Liver (tissue), 9 donors: ENCODE data around the gene P2RY8. TPM values are rescaled to one million over a fixed set of nuclear protein-coding genes. Genes with fewer than 3 reads are reported as not detected.

Experiments
- DNase-seq: peaks from one replicate; pipeline ENCODE4 v3.0.0-alpha.2; 2017; ENCODE audit warnings: low spot score
- H3K27ac ChIP-seq, 2 donors: one replicate each; pipeline ENCODE4 v1.7.0; 2013; ENCODE audit warnings: inconsistent platforms in 2 of 2, low read length in 2 of 2, control low read depth in 1 of 2, low read depth in 1 of 2, mild to moderate bottlenecking in 1 of 2
- H3K27me3 ChIP-seq, 4 donors: one replicate each; pipeline versions ENCODE4 v1.6.1 to v1.7.0; 2013; ENCODE audit warnings: low read length in 3 of 4, inconsistent platforms in 1 of 4, mild to moderate bottlenecking in 1 of 4, moderate library complexity in 1 of 4; ENCODE audit not compliant: control insufficient read depth in 4 of 4, insufficient read depth in 4 of 4
- H3K36me3 ChIP-seq, 4 donors: one replicate each; pipeline versions ENCODE4 v1.6.1 to v1.7.0; 2013; ENCODE audit warnings: low read length in 3 of 4, mild to moderate bottlenecking in 3 of 4, low read depth in 1 of 4, moderate library complexity in 1 of 4; ENCODE audit not compliant: control insufficient read depth in 4 of 4, insufficient read depth in 3 of 4
- H3K4me1 ChIP-seq, 4 donors: one replicate each; pipeline versions ENCODE4 v1.6.1 to v1.7.0; 2013; ENCODE audit warnings: low read length in 3 of 4, mild to moderate bottlenecking in 3 of 4, moderate library complexity in 1 of 4; ENCODE audit not compliant: control insufficient read depth in 4 of 4, insufficient read depth in 4 of 4
- H3K4me3 ChIP-seq, 3 donors: one replicate each; pipeline versions ENCODE4 v1.6.1 to v1.7.0; 2013; ENCODE audit warnings: low read length in 3 of 3, control low read depth in 1 of 3, low read depth in 1 of 3, mild to moderate bottlenecking in 1 of 3
- H3K9ac ChIP-seq, 2 donors: one replicate each; pipeline ENCODE4 v1.7.0; 2013; ENCODE audit warnings: low read length in 2 of 2, mild to moderate bottlenecking in 2 of 2, moderate library complexity in 2 of 2, control low read depth in 1 of 2, low read depth in 1 of 2
- H3K9me3 ChIP-seq, 4 donors: one replicate each; pipeline versions ENCODE4 v1.6.1 to v1.7.0; 2013; ENCODE audit warnings: low read length in 3 of 4; ENCODE audit not compliant: control insufficient read depth in 4 of 4
- EGR1 ChIP-seq, 2 donors: IDR thresholded peaks; 2 replicates each; pipeline ENCODE4 v1.6.1; 2016 to 2018; ENCODE audit warnings: antibody characterized with exemption in 2 of 2, low read depth in 2 of 2
- NR2F2 ChIP-seq: IDR thresholded peaks from 2 replicates; pipeline ENCODE4 v1.6.1; 2016; ENCODE audit warnings: antibody characterized with exemption
- RAD21 ChIP-seq, 2 donors: IDR thresholded peaks; 2 replicates each; pipeline ENCODE4 v1.6.1; 2016; ENCODE audit warnings: antibody characterized with exemption in 2 of 2, mild to moderate bottlenecking in 2 of 2
- RXRA ChIP-seq, 2 donors: IDR thresholded peaks; 2 replicates each; pipeline ENCODE4 v1.6.1; 2017 to 2018; ENCODE audit warnings: antibody characterized with exemption in 2 of 2, mild to moderate bottlenecking in 1 of 2
- TAF1 ChIP-seq: conservative IDR thresholded peaks from 2 replicates; pipeline ENCODE4 v1.6.1; 2016; ENCODE audit warnings: antibody characterized with exemption, mild to moderate bottlenecking
- YY1 ChIP-seq: IDR thresholded peaks from 2 replicates; pipeline ENCODE4 v1.6.1; 2016; ENCODE audit warnings: antibody characterized with exemption, mild to moderate bottlenecking
- WGBS: extraction: QIAGEN DNeasy Blood & Tissue Kit; methylation state at CpG from one replicate; pipeline ENCODE4 v1.1.7; 2013; 5-methylcytosine and 5-hydroxymethylcytosine counted together
- polyA plus RNA-seq, 2 donors: library from polyadenylated mRNA; stranded (reverse) in 1 of 2; unstranded in 1 of 2; fragments of 200-250 nt in 1 of 2; fragments of >200 nt in 1 of 2; fragmentation: Nextera tagmentation in 1 of 2; extraction: Ambion mirVana in 1 of 2; gene quantifications; one replicate each; pipeline versions ENCODE4 v1.2.1 to v1.2.3, GENCODE V29; 2013 to 2015
- total RNA-seq, 2 donors: library from RNA; depleted of rRNA; stranded (reverse); fragments of >200 nt; gene quantifications; one replicate each; pipeline ENCODE4 v1.2.3, GENCODE V29; 2014
- TF ChIP-seq, protein P1 (sequence below): IDR thresholded peaks from 2 replicates; pipeline ENCODE4 v1.6.1; 2016; ENCODE audit warnings: antibody characterized with exemption
- TF ChIP-seq, protein P2 (sequence below): fragments of 150-350 bp; IDR thresholded peaks from 2 replicates; pipeline ENCODE4 v1.5.1; 2017; ENCODE audit warnings: improper control_type of control experiment, low read depth, low read length; ENCODE audit not compliant: missing input control
- TF ChIP-seq, protein P3 (sequence below): IDR thresholded peaks from 2 replicates; pipeline ENCODE4 v1.6.1; 2016; ENCODE audit warnings: antibody characterized with exemption, mild to moderate bottlenecking
- TF ChIP-seq, protein P4 (sequence below): IDR thresholded peaks from 2 replicates; pipeline ENCODE4 v1.6.1; 2016; ENCODE audit warnings: antibody characterized with exemption
- donor health status: healthy.
- donor health status: healthy.
- donor health status: healthy.
- donor health status: healthy.
- donor health status: healthy.

The P2RY8 gene
- total and polyA plus RNA-seq, 4 donors, result 0.24 to 4.4 (median 0.59) TPM

- TF ChIP-seq, protein P1, sequence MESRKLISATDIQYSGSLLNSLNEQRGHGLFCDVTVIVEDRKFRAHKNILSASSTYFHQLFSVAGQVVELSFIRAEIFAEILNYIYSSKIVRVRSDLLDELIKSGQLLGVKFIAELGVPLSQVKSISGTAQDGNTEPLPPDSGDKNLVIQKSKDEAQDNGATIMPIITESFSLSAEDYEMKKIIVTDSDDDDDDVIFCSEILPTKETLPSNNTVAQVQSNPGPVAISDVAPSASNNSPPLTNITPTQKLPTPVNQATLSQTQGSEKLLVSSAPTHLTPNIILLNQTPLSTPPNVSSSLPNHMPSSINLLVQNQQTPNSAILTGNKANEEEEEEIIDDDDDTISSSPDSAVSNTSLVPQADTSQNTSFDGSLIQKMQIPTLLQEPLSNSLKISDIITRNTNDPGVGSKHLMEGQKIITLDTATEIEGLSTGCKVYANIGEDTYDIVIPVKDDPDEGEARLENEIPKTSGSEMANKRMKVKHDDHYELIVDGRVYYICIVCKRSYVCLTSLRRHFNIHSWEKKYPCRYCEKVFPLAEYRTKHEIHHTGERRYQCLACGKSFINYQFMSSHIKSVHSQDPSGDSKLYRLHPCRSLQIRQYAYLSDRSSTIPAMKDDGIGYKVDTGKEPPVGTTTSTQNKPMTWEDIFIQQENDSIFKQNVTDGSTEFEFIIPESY, result no peak
- TF ChIP-seq EGR1 (IDR thresholded peaks at IDR 0.05; ENCODE audit: low read depth in 2 of 2), result no peak
- TF ChIP-seq, protein P2, sequence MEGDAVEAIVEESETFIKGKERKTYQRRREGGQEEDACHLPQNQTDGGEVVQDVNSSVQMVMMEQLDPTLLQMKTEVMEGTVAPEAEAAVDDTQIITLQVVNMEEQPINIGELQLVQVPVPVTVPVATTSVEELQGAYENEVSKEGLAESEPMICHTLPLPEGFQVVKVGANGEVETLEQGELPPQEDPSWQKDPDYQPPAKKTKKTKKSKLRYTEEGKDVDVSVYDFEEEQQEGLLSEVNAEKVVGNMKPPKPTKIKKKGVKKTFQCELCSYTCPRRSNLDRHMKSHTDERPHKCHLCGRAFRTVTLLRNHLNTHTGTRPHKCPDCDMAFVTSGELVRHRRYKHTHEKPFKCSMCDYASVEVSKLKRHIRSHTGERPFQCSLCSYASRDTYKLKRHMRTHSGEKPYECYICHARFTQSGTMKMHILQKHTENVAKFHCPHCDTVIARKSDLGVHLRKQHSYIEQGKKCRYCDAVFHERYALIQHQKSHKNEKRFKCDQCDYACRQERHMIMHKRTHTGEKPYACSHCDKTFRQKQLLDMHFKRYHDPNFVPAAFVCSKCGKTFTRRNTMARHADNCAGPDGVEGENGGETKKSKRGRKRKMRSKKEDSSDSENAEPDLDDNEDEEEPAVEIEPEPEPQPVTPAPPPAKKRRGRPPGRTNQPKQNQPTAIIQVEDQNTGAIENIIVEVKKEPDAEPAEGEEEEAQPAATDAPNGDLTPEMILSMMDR, result no peak
- no peak for TF ChIP-seq YY1
- no peak for TF ChIP-seq RXRA (IDR thresholded peaks at IDR 0.05)
Measured at GRCh38 chrX:1462110-1462509, 74.9 kb downstream of the P2RY8 start (continued).

DNA sequence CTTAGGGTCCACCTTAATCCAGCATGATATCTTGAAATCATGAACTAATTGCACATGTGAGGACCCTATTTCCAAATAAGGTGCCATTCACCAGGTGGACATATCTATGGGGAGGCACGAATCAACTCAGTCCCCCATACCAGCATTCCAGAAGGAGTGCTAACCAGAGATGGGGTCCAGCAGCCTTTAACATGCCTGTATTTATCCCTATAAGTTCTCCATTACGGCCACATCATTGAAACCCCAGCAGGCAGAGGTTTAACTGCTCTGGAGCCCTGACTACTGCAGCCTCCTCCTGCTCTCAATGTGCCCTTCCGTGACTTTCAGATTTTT lies 81.1 kb downstream of the P2RY8 start:
- Histone ChIP-seq H3K27me3 (no peaks in the 10 kb centered on the region), H3K4me1 (peaks cover 0 to 17% (median 8%) of the 10 kb centered on the region in 4 donors), H3K9ac (no peak overlapping the region), H3K27ac (no peak overlapping the region), H3K36me3 (no peaks in the 10 kb centered on the region), H3K4me3 (no peak overlapping the region), H3K9me3 (no peaks in the 10 kb centered on the region)
- DNase-seq, result no peak
- WGBS, result 81% methylated on average over 3 of the region's 3 CpGs
- no peak for TF ChIP-seq NR2F2

- no peak overlapping the region for H3K9ac ChIP-seq
- 4% methylated on average over 45 of the region's 45 CpGs for WGBS
- peak overlapping the region in 2 of 3 donors; percentile 48 to 75 for H3K4me3 ChIP-seq
- H3K27me3 ChIP-seq, result no peaks in the 10 kb centered on the region
- no peaks in the 10 kb centered on the region for H3K9me3 ChIP-seq
- peak; percentile 90 for DNase-seq
- H3K27ac ChIP-seq, result peak overlapping the region; percentile 94
- H3K4me1 ChIP-seq, result peaks cover 0 to 17% (median 8%) of the 10 kb centered on the region in 4 donors
- H3K36me3 ChIP-seq, result no peaks in the 10 kb centered on the region
- TF ChIP-seq, protein P3, sequence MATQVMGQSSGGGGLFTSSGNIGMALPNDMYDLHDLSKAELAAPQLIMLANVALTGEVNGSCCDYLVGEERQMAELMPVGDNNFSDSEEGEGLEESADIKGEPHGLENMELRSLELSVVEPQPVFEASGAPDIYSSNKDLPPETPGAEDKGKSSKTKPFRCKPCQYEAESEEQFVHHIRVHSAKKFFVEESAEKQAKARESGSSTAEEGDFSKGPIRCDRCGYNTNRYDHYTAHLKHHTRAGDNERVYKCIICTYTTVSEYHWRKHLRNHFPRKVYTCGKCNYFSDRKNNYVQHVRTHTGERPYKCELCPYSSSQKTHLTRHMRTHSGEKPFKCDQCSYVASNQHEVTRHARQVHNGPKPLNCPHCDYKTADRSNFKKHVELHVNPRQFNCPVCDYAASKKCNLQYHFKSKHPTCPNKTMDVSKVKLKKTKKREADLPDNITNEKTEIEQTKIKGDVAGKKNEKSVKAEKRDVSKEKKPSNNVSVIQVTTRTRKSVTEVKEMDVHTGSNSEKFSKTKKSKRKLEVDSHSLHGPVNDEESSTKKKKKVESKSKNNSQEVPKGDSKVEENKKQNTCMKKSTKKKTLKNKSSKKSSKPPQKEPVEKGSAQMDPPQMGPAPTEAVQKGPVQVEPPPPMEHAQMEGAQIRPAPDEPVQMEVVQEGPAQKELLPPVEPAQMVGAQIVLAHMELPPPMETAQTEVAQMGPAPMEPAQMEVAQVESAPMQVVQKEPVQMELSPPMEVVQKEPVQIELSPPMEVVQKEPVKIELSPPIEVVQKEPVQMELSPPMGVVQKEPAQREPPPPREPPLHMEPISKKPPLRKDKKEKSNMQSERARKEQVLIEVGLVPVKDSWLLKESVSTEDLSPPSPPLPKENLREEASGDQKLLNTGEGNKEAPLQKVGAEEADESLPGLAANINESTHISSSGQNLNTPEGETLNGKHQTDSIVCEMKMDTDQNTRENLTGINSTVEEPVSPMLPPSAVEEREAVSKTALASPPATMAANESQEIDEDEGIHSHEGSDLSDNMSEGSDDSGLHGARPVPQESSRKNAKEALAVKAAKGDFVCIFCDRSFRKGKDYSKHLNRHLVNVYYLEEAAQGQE, result peak; percentile 5
- TF ChIP-seq RAD21 (IDR thresholded peaks at IDR 0.05) (peak in 1 of 2 donors; percentile 91), YY1 (no peak), TAF1 (no peak)
- TF ChIP-seq, protein P2, result peak; percentile 96
- TF ChIP-seq, protein P4, sequence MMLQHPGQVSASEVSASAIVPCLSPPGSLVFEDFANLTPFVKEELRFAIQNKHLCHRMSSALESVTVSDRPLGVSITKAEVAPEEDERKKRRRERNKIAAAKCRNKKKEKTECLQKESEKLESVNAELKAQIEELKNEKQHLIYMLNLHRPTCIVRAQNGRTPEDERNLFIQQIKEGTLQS, result no peak
Measured at GRCh38 chrX:1453951-1454785, 82.8 kb downstream of the P2RY8 start.
